HG02642 (cell line): ENCODE data around the gene TGM4.

Source experiments
- ATAC-seq: cut with Tn5 transposase; IDR thresholded peaks from one replicate; pipeline ENCODE4 v1.9.1; 2021; ENCODE audit warnings: mild to moderate bottlenecking; ENCODE audit not compliant: unreplicated experiment, poor library complexity

TGM4 gene

DNA sequence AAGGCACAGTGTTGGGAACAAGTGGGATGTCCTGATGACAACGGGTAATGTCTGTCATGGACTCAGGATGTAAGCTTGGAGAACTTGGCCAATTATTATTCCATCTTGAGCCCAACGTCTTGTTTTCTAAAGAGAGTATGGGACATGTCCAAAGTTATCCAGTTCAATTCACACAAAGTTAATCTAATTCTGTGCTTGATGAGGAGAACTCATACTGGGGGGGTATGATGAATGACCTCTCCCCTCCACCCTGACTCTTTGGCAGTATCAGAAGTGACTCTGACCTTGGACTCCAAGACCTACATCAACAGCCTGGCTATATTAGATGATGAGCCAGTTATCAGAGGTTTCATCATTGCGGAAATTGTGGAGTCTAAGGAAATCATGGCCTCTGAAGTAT is 36.3 kb downstream of the TGM4 start:
- no peak for ATAC-seq

DNA sequence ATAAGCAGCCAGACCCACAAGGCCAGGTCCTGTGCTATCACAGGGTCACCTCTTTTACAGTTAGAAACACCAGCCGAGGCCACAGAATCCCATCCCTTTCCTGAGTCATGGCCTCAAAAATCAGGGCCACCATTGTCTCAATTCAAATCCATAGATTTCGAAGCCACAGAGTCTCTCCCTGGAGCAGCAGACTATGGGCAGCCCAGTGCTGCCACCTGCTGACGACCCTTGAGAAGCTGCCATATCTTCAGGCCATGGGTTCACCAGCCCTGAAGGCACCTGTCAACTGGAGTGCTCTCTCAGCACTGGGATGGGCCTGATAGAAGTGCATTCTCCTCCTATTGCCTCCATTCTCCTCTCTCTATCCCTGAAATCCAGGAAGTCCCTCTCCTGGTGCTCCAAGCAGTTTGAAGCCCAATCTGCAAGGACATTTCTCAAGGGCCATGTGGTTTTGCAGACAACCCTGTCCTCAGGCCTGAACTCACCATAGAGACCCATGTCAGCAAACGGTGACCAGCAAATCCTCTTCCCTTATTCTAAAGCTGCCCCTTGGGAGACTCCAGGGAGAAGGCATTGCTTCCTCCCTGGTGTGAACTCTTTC is 39.6 kb downstream of the TGM4 start:
- ATAC-seq, result peak; percentile 63

DNA sequence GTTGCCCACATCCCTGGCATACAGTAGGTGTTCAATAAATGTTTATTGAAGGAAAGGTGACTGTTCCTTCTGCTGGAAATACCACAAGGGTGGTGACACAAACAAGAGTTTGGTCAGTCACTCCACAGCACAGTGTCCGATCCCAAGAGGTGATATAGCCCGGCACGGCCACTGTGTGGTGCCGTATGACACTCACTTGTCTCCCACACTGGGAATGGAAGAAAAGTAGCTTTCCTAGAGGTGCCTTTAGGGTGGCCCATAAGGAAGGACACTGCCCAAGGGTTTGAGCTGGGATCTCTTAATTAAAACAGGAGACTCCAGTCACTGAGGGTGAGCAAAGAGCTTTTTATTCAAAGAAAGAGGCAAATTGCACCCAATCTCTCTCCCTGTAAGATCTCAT is 40.5 kb downstream of the TGM4 start:
- ATAC-seq, result no peak

DNA sequence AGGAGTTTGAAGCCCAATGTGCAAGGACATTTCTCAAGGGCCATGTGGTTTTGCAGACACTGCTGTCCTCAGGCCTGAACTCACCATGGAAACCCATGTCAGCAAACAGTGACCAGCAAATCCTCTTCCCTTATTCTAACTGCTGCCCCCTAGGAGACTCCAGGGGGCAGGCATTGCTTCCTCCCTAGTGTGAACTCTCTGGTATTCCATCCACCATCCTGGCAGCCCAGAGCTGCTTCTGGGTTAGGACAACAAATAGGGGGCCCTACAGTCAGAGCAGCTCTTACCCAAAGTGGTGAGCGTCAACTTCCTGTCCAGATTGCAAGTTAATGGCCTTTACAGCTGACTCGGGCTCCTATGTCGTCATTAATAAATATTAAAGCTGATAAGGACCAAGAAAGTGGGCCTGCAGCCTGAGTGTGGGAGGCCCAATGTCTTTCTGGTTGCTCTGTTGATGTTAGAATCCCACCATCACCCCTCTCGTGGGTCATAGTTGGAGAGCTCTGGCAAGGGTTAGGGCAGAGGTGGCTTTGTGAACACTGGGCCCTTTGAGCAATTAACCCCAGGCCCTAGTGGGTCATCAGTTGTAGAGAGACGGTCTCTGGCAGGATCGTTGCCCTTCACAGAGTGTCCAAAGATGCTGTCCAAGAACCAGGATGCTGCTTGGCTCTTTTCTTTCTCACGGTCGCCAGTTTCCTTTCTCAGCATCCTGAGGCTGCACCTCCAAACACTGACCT is 41.5 kb downstream of the TGM4 start:
- ATAC-seq, result no peak

DNA sequence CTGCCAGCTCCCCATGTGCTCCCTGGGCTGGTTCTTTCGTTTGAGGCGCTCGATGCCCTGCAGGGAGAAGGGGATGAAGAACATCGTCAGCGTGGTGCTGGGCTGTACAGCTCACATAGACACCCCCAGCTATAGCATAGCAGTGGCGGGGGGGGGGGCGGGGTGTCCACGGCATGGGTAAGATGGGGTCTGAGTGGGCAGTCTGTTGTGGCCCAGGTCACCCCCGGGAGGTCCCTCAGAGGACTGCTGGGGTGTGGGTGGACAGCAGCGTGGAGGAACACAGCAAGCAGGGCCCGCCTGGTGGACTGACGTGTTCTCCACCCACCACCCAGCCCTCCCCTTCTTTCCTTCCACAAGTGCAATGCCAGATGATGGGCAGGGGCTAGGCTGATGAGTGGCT is 43.7 kb downstream of the TGM4 start:
- no peak for ATAC-seq

DNA sequence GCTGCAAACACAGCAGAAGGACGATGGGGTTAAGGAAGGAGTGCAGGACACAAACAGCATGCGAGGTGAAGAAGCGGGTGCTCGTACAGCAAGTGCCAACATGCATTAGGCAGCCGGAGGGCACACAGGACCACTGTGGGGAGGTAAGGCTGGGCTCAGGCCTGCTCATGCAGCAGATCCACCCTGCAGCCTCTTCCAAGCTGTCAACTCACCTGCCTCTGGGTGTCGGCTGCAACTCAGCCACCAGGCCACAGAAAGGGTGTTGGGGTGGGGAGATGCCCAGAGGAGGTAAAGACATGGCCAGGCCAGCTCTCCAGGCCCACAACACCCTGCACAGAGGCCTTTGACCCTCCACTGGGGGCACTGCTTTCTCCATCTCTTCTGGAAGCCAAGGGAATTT is 44.2 kb downstream of the TGM4 start:
- no peak for ATAC-seq

DNA sequence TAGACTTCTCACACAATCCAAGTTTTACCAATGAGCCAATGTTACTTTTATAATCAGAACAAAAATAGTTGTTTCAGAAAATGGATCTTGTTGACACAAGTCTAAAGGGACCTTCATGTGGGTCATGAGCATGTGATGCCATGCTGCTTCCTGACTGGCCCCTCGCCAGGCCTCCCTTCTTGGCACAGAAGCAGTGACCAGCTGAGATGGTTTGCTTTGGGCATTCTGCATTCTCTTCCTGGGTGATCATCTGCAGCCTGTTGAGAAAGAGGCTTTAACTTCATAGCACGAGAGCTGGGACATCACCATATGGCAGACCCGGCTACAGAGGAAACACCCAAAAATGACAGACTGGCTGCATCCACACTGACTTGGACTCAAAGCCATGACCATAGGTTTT is 45.7 kb downstream of the TGM4 start:
- no peak for ATAC-seq

DNA sequence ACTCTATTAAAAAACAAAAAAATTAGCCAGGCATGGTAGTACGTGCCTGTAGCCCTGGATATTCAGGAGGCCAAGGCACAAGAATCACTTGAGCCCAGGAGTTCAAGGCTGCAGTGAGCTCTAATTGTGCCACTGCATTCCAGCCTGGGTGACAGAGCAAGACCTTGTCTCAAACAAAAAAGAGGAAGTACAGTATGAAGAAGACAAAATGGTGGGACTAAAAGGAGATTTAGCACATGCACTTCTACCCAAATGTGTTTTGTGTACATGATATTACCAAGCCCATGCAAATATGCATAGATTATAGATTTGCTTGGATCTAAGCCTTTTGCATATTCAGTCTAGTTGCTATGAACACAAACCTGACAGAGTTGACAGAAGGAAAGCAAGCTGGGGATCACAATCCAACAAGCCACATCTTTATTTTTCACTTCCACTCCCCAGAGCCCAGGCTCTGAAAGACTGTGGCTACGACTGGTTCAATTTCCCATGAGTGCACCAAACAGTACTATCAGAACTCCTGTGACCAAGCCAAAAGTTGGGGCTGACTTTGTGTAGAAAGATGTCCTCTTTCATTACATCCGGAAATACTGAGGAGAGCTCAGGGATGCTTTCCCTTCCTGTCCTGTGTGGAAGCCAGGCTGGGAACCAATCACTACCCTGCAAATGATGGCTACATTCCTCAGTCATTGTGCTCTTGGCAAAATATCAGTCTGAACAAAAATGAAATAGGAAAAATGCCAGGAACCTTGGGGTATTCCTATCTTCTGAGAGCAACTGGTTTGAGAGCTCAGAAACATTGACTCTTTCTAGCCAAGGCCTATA is 49.4 kb downstream of the TGM4 start:
- no peak for ATAC-seq

DNA sequence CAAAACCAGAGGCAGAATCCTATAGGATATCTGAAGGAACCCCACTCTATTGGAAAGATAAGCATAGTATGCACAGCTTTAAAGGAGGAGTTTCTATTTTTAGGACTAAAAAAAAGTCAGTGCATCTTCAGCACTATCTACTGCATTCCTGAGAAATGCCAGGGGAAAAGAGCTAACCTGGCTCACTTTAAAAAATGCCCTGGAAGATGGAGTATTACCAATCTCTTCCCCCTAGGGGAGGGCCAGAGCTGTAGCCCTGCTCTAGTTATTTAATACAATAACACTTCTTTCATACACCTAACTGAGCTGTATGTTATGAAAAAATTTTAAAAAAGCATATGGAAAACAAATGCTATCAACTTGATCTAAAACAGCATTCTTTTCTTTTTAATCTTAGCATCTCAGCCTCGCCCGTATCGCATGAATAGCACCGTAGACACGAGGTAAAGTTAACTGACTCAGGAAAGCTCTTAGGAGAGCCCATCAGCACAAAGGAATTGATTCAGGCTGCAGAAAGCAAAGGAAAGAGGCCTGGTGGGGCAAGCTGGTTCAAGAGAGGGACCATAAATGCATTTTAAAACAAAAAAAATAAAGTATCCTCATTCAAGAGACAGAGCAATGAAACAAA is 50.2 kb downstream of the TGM4 start:
- no peak for ATAC-seq

DNA sequence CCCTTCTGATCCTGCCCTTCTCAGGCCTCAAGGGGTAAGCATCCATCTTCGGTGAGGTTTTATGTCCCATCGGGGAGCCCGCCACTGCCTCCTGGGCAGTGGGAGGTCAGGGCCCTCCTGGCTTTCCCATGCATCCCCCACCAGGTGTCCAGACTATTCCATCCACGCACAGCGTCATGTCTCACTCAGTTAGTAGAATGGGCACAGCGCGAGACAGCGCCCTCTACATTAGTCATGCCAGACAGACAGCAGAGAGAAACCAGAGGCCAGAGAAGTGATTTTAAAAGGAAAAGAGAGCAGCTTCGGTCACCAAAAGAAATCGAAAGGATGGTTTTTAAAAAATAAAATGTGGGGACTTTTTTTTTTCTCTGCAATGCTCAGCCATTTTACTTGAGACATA is 51.8 kb downstream of the TGM4 start:
- no peak for ATAC-seq

DNA sequence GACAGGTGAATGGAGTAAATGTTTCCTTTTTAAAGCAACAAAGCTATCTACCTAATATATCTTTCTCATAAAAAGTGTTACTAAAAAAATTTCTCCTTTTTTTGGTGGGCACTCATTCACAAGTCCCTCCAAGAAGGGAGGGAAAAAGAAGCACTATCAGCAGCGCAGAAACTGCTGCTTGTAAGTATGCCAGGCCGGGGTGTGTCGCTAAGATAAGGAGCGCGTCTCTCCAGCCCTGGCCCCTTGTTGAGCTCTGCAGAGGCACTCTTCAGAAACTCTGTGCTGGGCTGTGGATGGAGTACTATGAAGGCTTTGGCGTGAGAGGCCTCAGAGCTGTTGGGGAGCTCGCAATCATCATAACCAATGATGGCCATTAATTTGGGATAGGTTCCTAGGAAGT is 52.5 kb downstream of the TGM4 start:
- ATAC-seq, result no peak

DNA sequence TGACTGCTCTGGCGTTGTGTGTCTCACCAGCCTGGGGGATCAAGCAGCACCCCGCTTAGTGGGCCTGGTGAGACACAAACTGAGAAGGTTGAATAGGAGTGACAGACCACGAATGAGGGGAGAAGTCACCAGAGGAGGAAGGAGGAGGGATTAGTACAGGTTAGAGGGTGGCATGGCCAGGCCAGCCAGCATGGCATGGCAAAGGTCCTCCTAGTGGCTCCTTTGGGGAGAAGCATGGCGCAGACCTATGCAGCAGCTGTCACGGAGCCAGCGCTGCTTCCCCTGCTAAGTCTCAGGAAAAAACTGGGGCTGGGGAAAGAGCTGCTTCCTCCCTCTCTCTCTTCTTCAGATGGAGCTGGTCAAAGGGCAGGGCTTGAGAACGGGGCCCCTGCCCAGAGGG is 53.0 kb downstream of the TGM4 start:
- ATAC-seq, result no peak

DNA sequence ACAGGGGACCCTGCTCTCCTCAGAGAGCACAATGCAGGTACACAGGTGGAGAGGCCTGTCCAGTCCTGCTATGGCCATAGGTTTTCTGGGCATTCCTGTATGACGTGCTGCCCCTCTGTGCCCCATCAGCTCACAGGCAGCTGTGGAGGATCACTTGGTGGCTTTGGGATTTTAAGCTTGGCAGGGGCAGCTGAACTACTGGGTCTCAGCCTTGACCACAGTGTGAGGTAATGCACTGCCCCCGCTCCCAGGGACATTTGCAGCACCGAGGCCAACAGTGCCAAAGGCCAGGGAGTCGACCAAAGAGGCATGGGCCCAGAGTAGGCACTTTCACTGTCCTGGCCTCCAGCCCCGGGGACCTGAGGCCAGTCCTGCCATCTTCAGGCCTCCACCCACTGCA is 55.4 kb downstream of the TGM4 start:
- ATAC-seq, result no peak

DNA sequence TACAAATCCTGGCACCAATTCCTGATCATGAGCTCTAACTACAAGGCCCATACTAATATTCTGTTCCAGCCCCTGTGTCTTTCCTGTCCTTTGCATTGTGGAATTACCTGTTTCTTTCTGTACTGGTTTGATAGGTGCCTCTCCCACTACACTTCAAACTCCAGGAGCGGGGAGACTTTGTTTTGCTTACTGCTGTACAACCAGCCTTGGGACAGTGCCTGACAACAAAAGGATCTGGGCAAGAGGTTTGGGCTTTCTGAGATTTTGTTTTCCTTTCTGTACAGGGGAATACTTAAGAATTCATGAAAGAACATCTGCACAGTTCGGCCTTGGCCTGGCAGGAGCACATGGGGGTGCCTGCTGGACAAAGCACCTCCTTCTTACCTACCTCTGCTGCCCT is 56.5 kb downstream of the TGM4 start:
- ATAC-seq, result no peak

DNA sequence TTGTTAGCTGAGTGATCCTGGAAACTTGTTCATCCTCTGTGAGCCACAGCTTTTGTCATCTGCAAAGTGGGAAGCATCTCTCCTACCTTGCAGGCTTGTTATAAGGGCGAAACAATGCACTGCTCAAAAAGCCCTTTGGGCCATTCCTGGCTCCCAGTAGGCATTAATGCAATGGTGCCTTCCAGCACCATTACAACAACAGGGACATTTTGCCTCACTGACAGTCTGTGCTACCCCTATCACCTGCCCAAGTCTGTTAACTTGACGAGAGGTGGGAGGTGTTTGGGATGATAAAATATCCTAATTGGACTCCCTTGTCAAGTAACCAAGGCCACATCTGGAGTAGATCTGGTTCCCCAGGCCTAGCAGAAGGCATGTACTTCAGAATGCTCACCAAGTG is 57.4 kb downstream of the TGM4 start:
- no peak for ATAC-seq

DNA sequence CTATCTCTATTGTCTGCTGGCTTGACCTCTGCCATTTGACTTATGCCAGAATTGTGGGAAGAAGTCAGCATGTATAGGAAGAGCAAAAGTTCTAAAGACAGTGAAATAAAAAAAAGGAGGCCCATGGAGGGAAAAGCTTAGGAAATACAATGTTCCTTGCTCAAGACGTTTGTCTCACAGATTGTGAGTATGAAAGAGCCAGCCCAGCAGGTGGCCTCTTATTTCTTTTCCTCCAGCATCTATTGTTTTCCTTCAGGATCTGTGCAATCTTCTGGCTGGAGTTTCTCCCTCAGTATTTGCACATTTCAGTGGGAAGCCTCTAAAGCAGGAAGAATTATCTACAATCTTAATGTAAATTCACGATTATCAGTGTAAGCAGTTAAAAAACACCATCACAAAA is 57.9 kb downstream of the TGM4 start:
- no peak for ATAC-seq

DNA sequence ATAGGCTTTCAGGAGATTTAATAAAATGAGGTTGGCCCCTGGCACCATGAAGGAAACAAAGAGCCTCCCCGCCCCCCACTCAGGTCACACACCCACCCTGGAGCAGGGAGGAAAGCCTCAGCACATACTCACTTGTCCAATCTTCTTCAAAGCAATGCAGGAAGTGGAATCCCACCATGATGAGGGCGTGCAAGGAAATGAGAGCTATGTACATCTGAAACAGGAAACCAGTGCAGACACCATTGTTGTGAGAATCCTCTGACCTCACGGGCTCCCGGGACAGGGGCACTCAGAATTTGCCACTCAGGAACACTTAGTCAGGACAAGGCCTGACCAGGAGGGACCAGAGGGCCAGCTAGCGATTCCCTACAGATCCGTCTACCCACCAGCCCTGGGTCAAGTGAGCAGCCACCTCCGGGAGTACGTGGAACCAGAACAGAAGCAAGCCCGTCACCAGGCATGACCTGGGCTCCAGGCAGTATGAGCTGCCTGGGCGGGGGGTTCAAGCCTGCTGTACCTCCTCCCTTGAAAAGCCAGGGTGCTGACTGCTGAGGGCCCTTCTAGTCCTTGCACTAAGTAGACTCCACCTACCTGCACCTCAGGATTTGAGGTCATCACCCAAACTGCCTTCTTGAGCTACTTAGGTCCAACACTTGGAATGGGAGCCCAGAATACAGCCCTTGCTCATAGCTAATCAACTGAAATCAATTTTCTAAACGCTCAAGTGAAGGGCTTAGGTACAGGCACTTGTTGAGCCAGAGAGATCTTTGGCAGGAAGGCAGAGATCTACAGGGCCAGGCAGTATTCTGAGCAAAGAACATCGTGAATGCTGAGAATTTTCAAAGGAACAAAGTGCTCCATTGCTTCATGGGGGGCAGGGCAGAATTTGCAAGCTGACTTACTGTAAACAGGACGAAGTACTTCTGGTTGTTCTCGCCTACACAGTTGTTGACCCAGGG is 58.9 kb downstream of the TGM4 start:
- no peak for ATAC-seq

DNA sequence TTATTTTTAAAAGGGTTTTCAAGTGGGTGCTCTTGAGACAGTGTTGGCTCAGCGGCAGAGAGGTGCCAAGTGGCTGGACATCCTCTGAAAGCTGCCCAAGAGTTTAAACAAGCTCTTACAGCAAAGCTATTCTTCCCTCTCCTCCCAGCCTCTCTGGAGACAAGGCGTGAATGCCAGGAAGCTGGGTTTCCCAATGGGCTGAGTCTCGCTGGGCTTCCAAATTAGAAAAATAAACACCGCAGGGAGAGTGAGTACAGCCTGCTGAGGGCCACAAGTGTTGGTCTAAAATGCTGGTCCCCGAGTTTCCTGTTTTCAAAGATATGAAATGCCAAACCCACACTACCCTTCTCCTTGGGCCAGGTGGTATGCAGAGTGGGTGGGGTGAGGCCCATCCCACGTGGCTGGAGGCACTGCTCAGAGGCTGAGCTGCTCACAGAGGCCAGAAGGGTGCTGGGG is 65.2 kb downstream of the TGM4 start:
- ATAC-seq, result no peak

DNA sequence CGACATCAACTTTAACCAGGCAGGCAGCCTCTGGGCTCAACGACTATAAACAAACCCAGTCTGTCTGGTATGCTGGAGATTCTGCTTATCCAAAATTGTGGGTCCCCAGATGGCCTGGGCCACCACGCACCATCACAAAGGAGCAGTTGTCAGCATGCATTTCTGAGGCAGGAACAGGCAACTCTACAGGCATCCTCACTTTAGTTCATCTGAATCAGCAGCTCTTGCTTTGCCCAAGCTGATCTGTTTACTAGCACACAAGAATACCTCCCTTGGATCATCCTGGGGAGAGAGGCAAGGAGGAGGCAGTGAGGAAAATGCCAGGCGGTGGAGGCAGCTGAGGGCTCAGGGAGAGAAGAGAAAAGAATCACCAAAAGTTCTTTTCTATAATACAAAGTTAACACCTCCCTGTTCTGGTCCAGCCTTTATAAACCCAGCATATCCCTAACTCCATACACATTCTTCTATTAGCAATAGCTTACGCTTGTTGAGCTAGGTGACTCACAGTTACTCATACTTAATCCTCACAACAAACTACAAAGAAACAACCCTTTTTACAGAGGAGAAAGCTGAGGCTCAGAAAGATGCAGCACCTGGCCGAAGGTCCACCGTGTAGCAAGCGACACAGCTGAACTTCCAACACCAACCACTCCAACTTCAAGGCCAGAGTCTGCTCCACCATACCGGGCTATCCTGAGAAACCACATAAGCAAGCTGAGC is 68.0 kb downstream of the TGM4 start:
- no peak for ATAC-seq
